GM23338 (cell line): ENCODE data around the gene PPP1R9B. TPM values are rescaled to one million over a fixed set of nuclear protein-coding genes. Genes with fewer than 3 reads are reported as not detected.

Source experiments
- ATAC-seq: fragments of 200-7000 bp; cut with Tn5 transposase; 3 replicates; pipeline ENCODE4 v1.9.1; 2020
- DNase-seq: peaks from one replicate; pipeline ENCODE4 v3.0.0-alpha.2; 2015; ENCODE audit warnings: low spot score
- H2AFZ ChIP-seq: fragments of 200-600 bp; sonication (generic); 2 replicates; pipeline ENCODE4 v1.8.0; 2016; ENCODE audit warnings: antibody characterized with exemption, mild to moderate bottlenecking, moderate library complexity
- H3F3A ChIP-seq: fragments of 200-600 bp; sonication (generic); replicated peaks from 2 replicates; pipeline ENCODE4 v1.8.0; 2017; ENCODE audit warnings: antibody characterized with exemption, mixed run types, low read depth
- H3K27ac ChIP-seq: fragments of 200-600 bp; sonication (generic); 2 replicates; pipeline ENCODE4 v1.6.1; 2016; ENCODE audit warnings: low read depth
- H3K27me3 ChIP-seq: fragments of 200-600 bp; sonication (generic); 2 replicates; pipeline ENCODE4 v1.8.0; 2016; ENCODE audit warnings: mild to moderate bottlenecking, mixed run types, moderate library complexity; ENCODE audit not compliant: insufficient read depth
- H3K36me3 ChIP-seq: fragments of 200-600 bp; sonication (generic); 2 replicates; pipeline ENCODE4 v1.8.0; 2016; ENCODE audit warnings: mild to moderate bottlenecking; ENCODE audit not compliant: insufficient read depth
- H3K4me1 ChIP-seq: fragments of 200-600 bp; sonication (generic); 2 replicates; pipeline ENCODE4 v1.8.0; 2016; ENCODE audit warnings: mild to moderate bottlenecking, moderate library complexity; ENCODE audit not compliant: insufficient read depth
- H3K4me2 ChIP-seq: fragments of 200-600 bp; sonication (generic); 2 replicates; pipeline ENCODE4 v1.7.1; 2017; ENCODE audit warnings: mixed run types
- H3K4me3 ChIP-seq: fragments of 200-600 bp; sonication (generic); 2 replicates; pipeline ENCODE4 v1.6.1; 2016; ENCODE audit warnings: mixed run types
- H3K79me2 ChIP-seq: fragments of 200-600 bp; sonication (generic); replicated peaks from 2 replicates; pipeline ENCODE4 v1.8.0; 2017; ENCODE audit warnings: mild to moderate bottlenecking; ENCODE audit not compliant: insufficient read depth
- H3K9me2 ChIP-seq: fragments of 200-600 bp; sonication (generic); 2 replicates; pipeline ENCODE4 v1.8.0; 2017; ENCODE audit not compliant: insufficient read depth
- H4K20me1 ChIP-seq: fragments of 200-600 bp; sonication (generic); replicated peaks from 2 replicates; pipeline ENCODE4 v1.8.0; 2017; ENCODE audit warnings: mild to moderate bottlenecking; ENCODE audit not compliant: insufficient read depth
- H3K27ac Mint-ChIP-seq: 2 replicates; pipeline ENCODE4 v1.8.0; 2020; ENCODE audit warnings: inconsistent platforms, mild to moderate bottlenecking, moderate library complexity, mixed read lengths
- H3K27me3 Mint-ChIP-seq: 3 replicates; pipeline ENCODE4 v1.8.0; 2022; ENCODE audit warnings: low read depth, mild to moderate bottlenecking, moderate library complexity, mixed read lengths, inconsistent platforms; ENCODE audit not compliant: insufficient read depth, poor library complexity
- H3K36me3 Mint-ChIP-seq: 3 replicates; pipeline ENCODE4 v1.8.0; 2021; ENCODE audit warnings: low read depth, mild to moderate bottlenecking, inconsistent platforms, moderate library complexity, mixed read lengths
- H3K4me1 Mint-ChIP-seq: 3 replicates; pipeline ENCODE4 v1.8.0; 2020; ENCODE audit warnings: mild to moderate bottlenecking, inconsistent platforms, mixed read lengths
- H3K4me3 Mint-ChIP-seq: 3 replicates; pipeline ENCODE4 v1.8.0; 2021; ENCODE audit warnings: moderate library complexity, mild to moderate bottlenecking, inconsistent platforms, mixed read lengths
- H3K9me3 Mint-ChIP-seq: 3 replicates; pipeline ENCODE4 v1.8.0; 2020; ENCODE audit warnings: moderate library complexity, mild to moderate bottlenecking, inconsistent platforms, mixed read lengths
- EZH2 ChIP-seq: fragments of 200-600 bp; sonication (generic); IDR thresholded peaks from one replicate; pipeline ENCODE4 v1.8.0; 2017; ENCODE audit warnings: antibody characterized with exemption, mild to moderate bottlenecking, low read depth; ENCODE audit not compliant: unreplicated experiment
- JUNB ChIP-seq: IDR thresholded peaks from one replicate; pipeline ENCODE4 v1.6.1; 2016; ENCODE audit warnings: antibody characterized with exemption; ENCODE audit not compliant: unreplicated experiment
- NANOG ChIP-seq: IDR thresholded peaks from 2 replicates; pipeline ENCODE4 v1.6.1; 2016; ENCODE audit warnings: antibody characterized with exemption, borderline replicate concordance
- POLR2AphosphoS5 ChIP-seq: IDR thresholded peaks from 2 replicates; pipeline ENCODE4 v1.6.1; 2016; ENCODE audit warnings: antibody characterized with exemption, low read depth
- STAT1 ChIP-seq: IDR thresholded peaks from one replicate; pipeline ENCODE4 v1.6.1; 2016; ENCODE audit warnings: antibody characterized with exemption; ENCODE audit not compliant: unreplicated experiment
- ZNF114 ChIP-seq: fragments of 250-450 bp; sonication (Bioruptor Pico); IDR thresholded peaks from 2 replicates; pipeline ENCODE4 v1.5.0; 2020; ENCODE audit warnings: mild to moderate bottlenecking, moderate library complexity
- ZNF331 ChIP-seq: fragments of 250-450 bp; sonication (Bioruptor Pico); IDR thresholded peaks from 2 replicates; pipeline ENCODE4 v1.5.0; 2020; ENCODE audit warnings: low read depth, mild to moderate bottlenecking, moderate library complexity
- polyA plus RNA-seq: library from polyadenylated mRNA; unstranded; fragments of >200 nt; fragmentation: Nextera tagmentation; extraction: Ambion mirVana; gene quantifications from 2 replicates; pipeline ENCODE4 v1.2.1, GENCODE V29; 2016
- total RNA-seq: library from RNA; depleted of rRNA; stranded (reverse); fragments of >200 nt; shearing (Covaris generic); gene quantifications from 2 replicates; pipeline ENCODE4 v1.2.3, GENCODE V29; 2014
- TF ChIP-seq, protein P1 (sequence below): IDR thresholded peaks from 2 replicates; pipeline ENCODE4 v1.6.1; 2016; ENCODE audit warnings: antibody characterized with exemption
- TF ChIP-seq, protein P2 (sequence below): IDR thresholded peaks from one replicate; pipeline ENCODE4 v1.6.1; 2018; ENCODE audit warnings: antibody characterized with exemption; ENCODE audit not compliant: unreplicated experiment
- TF ChIP-seq, protein P3 (sequence below): fragments of 250-450 bp; sonication (Bioruptor Pico); IDR thresholded peaks from 2 replicates; pipeline ENCODE4 v1.5.0; 2020; ENCODE audit warnings: mild to moderate bottlenecking, moderate library complexity

The PPP1R9B gene
- total and polyA plus RNA-seq, 2 experiments from 2014 or later, result 2.1 to 10.5 TPM

DNA sequence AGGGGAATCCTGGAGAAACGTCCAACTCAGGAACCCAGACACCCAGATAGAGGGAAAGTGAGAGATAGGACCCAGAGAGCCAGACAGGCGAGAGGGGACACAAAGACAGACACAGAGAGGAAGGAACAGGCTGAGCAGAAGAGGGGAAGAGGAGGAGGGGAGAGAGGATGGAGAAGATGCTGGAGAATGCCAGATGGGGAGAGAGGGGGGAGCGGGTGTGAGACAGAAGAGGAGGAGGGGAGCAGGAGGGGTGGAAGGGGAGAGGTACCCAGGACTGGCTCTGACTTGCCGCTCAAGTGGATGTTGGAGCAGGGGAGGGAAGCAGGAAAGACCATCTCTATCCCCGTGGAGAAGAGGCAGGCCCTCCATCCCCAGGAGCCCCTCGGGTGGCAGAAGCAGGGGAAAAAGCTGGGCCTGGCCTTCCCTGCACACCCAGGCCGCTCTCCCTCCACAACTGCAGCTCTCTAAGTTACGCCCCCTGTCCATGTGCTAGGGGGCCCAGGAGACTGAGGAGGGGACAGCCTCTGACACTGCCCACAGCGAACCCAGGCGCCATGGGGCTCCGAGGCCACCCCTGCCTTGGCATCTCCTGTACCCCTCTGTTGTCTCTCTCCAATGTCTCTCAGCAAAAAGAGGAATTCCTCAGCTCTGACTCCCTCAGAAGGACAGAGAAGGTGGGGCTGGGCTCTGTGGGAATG is 4.8 kb downstream of the PPP1R9B start:
- Histone ChIP-seq H3K27ac (no peak overlapping the region), H3K4me2 (no peak overlapping the region), H2AFZ (no peak overlapping the region), H3K4me3 (no peak overlapping the region), H3K4me1 (peaks cover 16% of the 10 kb centered on the region), H3K27me3 (peaks cover 30% of the 10 kb centered on the region), H3K79me2 (no peaks in the 10 kb centered on the region), H3K9me2 (no peaks in the 10 kb centered on the region), H4K20me1 (no peaks in the 10 kb centered on the region), H3K36me3 (no peaks in the 10 kb centered on the region), H3F3A (no peaks in the 10 kb centered on the region)
- Mint-ChIP-seq H3K36me3 (peaks cover 28% of the 10 kb centered on the region), H3K9me3 (no peaks in the 10 kb centered on the region), H3K27me3 (peaks cover 30% of the 10 kb centered on the region), H3K4me1 (peaks cover 38% of the 10 kb centered on the region), H3K4me3 (no peak overlapping the region), H3K27ac (no peak overlapping the region)
- DNase-seq, result no peak
- ATAC-seq, result no peak
- TF ChIP-seq POLR2AphosphoS5 (no peak), ZNF331 (no peak), JUNB (no peak), NANOG (no peak), STAT1 (no peak), EZH2 (no peak), ZNF114 (CRISPR knock-in tag) (no peak)
- TF ChIP-seq, protein P1, sequence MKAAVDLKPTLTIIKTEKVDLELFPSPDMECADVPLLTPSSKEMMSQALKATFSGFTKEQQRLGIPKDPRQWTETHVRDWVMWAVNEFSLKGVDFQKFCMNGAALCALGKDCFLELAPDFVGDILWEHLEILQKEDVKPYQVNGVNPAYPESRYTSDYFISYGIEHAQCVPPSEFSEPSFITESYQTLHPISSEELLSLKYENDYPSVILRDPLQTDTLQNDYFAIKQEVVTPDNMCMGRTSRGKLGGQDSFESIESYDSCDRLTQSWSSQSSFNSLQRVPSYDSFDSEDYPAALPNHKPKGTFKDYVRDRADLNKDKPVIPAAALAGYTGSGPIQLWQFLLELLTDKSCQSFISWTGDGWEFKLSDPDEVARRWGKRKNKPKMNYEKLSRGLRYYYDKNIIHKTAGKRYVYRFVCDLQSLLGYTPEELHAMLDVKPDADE, result no peak
- TF ChIP-seq, protein P2, sequence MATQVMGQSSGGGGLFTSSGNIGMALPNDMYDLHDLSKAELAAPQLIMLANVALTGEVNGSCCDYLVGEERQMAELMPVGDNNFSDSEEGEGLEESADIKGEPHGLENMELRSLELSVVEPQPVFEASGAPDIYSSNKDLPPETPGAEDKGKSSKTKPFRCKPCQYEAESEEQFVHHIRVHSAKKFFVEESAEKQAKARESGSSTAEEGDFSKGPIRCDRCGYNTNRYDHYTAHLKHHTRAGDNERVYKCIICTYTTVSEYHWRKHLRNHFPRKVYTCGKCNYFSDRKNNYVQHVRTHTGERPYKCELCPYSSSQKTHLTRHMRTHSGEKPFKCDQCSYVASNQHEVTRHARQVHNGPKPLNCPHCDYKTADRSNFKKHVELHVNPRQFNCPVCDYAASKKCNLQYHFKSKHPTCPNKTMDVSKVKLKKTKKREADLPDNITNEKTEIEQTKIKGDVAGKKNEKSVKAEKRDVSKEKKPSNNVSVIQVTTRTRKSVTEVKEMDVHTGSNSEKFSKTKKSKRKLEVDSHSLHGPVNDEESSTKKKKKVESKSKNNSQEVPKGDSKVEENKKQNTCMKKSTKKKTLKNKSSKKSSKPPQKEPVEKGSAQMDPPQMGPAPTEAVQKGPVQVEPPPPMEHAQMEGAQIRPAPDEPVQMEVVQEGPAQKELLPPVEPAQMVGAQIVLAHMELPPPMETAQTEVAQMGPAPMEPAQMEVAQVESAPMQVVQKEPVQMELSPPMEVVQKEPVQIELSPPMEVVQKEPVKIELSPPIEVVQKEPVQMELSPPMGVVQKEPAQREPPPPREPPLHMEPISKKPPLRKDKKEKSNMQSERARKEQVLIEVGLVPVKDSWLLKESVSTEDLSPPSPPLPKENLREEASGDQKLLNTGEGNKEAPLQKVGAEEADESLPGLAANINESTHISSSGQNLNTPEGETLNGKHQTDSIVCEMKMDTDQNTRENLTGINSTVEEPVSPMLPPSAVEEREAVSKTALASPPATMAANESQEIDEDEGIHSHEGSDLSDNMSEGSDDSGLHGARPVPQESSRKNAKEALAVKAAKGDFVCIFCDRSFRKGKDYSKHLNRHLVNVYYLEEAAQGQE, result no peak

DNA sequence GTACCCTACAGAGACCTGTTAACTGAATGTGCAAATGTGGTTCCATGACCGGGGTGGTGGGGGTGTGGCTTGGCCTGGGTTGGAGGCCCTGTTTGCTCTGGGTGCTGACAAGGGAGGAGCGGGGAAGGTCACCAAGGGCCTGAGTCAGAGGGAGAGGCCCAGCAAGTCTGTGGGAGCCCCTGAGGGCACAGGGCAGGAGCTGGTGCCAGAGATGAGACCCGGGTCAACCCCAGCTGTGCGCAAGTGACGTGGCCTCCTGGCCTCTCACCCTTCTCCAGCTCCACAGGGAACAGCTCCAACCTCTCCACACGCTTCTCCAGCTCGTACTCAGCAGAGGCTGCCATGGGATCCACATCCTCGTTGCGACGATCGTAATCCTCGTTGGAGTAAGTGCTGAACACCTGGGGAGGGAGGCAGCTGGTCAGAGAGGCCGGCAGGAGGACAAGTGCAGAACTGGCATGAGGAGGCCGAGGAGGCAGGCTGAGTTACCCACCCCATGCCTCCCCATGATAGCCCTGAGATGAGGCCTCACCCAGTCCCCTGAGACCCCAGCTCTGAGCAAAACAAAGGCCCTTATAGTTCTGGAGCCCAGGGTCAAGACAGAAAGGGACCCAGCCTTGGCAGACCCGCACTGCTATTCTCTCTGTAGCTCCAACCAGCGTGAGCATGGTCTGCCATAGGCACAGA is 5.5 kb downstream of the PPP1R9B start:
- no peak for DNase-seq
- Mint-ChIP-seq H3K9me3 (no peaks in the 10 kb centered on the region), H3K36me3 (peaks cover 31% of the 10 kb centered on the region), H3K27me3 (peaks cover 29% of the 10 kb centered on the region), H3K4me1 (peaks cover 43% of the 10 kb centered on the region), H3K27ac (no peak overlapping the region), H3K4me3 (no peak overlapping the region; the same call in 2 of the 3 replicates)
- Histone ChIP-seq H3K4me1 (peaks cover 21% of the 10 kb centered on the region), H3K9me2 (no peaks in the 10 kb centered on the region), H3K36me3 (no peaks in the 10 kb centered on the region), H3K4me3 (no peak overlapping the region), H4K20me1 (no peaks in the 10 kb centered on the region), H3K4me2 (no peak overlapping the region), H3K27ac (no peak overlapping the region), H3K79me2 (no peaks in the 10 kb centered on the region), H3F3A (no peaks in the 10 kb centered on the region), H3K27me3 (peaks cover 23% of the 10 kb centered on the region), H2AFZ (no peak overlapping the region)
- no peak for ATAC-seq
- TF ChIP-seq ZNF331 (no peak), ZNF114 (CRISPR knock-in tag) (no peak), EZH2 (no peak)
- TF ChIP-seq, protein P3, sequence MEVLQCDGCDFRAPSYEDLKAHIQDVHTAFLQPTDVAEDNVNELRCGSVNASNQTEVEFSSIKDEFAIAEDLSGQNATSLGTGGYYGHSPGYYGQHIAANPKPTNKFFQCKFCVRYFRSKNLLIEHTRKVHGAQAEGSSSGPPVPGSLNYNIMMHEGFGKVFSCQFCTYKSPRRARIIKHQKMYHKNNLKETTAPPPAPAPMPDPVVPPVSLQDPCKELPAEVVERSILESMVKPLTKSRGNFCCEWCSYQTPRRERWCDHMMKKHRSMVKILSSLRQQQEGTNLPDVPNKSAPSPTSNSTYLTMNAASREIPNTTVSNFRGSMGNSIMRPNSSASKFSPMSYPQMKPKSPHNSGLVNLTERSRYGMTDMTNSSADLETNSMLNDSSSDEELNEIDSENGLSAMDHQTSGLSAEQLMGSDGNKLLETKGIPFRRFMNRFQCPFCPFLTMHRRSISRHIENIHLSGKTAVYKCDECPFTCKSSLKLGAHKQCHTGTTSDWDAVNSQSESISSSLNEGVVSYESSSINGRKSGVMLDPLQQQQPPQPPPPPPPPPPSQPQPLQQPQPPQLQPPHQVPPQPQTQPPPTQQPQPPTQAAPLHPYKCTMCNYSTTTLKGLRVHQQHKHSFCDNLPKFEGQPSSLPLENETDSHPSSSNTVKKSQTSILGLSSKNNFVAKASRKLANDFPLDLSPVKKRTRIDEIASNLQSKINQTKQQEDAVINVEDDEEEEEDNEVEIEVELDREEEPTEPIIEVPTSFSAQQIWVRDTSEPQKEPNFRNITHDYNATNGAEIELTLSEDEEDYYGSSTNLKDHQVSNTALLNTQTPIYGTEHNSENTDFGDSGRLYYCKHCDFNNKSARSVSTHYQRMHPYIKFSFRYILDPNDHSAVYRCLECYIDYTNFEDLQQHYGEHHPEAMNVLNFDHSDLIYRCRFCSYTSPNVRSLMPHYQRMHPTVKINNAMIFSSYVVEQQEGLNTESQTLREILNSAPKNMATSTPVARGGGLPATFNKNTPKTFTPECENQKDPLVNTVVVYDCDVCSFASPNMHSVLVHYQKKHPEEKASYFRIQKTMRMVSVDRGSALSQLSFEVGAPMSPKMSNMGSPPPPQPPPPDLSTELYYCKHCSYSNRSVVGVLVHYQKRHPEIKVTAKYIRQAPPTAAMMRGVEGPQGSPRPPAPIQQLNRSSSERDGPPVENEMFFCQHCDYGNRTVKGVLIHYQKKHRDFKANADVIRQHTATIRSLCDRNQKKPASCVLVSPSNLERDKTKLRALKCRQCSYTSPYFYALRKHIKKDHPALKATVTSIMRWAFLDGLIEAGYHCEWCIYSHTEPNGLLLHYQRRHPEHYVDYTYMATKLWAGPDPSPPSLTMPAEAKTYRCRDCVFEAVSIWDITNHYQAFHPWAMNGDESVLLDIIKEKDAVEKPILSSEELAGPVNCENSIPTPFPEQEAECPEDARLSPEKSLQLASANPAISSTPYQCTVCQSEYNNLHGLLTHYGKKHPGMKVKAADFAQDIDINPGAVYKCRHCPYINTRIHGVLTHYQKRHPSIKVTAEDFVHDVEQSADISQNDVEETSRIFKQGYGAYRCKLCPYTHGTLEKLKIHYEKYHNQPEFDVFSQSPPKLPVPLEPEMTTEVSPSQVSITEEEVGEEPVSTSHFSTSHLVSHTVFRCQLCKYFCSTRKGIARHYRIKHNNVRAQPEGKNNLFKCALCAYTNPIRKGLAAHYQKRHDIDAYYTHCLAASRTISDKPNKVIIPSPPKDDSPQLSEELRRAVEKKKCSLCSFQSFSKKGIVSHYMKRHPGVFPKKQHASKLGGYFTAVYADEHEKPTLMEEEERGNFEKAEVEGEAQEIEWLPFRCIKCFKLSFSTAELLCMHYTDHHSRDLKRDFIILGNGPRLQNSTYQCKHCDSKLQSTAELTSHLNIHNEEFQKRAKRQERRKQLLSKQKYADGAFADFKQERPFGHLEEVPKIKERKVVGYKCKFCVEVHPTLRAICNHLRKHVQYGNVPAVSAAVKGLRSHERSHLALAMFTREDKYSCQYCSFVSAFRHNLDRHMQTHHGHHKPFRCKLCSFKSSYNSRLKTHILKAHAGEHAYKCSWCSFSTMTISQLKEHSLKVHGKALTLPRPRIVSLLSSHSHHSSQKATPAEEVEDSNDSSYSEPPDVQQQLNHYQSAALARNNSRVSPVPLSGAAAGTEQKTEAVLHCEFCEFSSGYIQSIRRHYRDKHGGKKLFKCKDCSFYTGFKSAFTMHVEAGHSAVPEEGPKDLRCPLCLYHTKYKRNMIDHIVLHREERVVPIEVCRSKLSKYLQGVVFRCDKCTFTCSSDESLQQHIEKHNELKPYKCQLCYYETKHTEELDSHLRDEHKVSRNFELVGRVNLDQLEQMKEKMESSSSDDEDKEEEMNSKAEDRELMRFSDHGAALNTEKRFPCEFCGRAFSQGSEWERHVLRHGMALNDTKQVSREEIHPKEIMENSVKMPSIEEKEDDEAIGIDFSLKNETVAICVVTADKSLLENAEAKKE (CRISPR knock-in tag), result no peak
